GM21526 (cell line): Measurements from ENCODE around the gene CBR3.

Experiments used
- ATAC-seq: cut with Tn5 transposase; IDR thresholded peaks from one replicate; pipeline ENCODE4 v1.9.1; 2021; ENCODE audit warnings: moderate library complexity; ENCODE audit not compliant: unreplicated experiment, low FRiP score

Gene CBR3

GRCh38 chr21:36178349-36178748 is 43.5 kb downstream of the CBR3 start:
- no peak for ATAC-seq

- ATAC-seq = no peak
Measured at GRCh38 chr21:36179145-36179544, 44.3 kb downstream of the CBR3 start.

- no peak for ATAC-seq
Measured at GRCh38 chr21:36180963-36181362, 46.1 kb downstream of the CBR3 start.

- no peak for ATAC-seq
Measured at GRCh38 chr21:36183144-36183795, 48.4 kb downstream of the CBR3 start.

- ATAC-seq = no peak
Measured at GRCh38 chr21:36184545-36184944, 49.7 kb downstream of the CBR3 start.

- no peak for ATAC-seq
Measured at GRCh38 chr21:36185523-36185922, 50.6 kb downstream of the CBR3 start.

GRCh38 chr21:36186081-36186480 is 51.2 kb downstream of the CBR3 start:
- ATAC-seq = no peak

- no peak for ATAC-seq
Measured at GRCh38 chr21:36186506-36187399, 51.9 kb downstream of the CBR3 start.

GRCh38 chr21:36188081-36188681 is 53.3 kb downstream of the CBR3 start:
- ATAC-seq = no peak

GRCh38 chr21:36188937-36189336 is 54.1 kb downstream of the CBR3 start:
- ATAC-seq = no peak

GRCh38 chr21:36190736-36191135 is 55.9 kb downstream of the CBR3 start:
- ATAC-seq = no peak

GRCh38 chr21:36193200-36193599 is 58.3 kb downstream of the CBR3 start:
- ATAC-seq = no peak

- no peak for ATAC-seq
Measured at GRCh38 chr21:36194024-36194423, 59.1 kb downstream of the CBR3 start.

- no peak for ATAC-seq
Measured at GRCh38 chr21:36195613-36196012, 60.7 kb downstream of the CBR3 start.
